ENCODE measurements around the gene ZBTB20.

DNA sequence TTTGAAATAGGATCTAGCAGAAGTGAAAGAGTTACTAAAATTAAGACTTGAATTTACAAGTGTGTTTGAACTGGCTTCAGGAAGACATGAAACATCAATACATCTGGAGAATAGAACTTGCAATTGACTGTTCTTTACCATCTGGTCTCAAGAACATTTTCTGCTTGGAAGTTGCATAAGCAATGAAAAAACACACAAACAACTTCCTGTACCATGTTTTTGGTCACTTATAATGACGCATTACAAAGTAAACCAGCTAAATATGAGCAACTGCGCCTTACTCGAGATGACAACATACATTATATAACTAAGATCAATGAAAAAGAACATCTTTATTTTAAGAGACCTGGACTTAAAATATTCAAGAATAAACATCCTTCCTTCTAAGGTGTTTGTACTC, 740.8 kb downstream of the ZBTB20 start:
- TF ChIP-seq CTCF (conservative IDR thresholded peaks at IDR 0.05; ENCODE audit: low read depth, low read length) (no peak), POLR2A (IDR thresholded peaks at IDR 0.05; ENCODE audit: low read depth, low read length) (no peak), RCOR1 (IDR thresholded peaks at IDR 0.05; ENCODE audit: insufficient replicate concordance, low read length) (no peak), SMC3 (IDR thresholded peaks at IDR 0.05; ENCODE audit: low read depth, low read length) (no peak), MAFK (IDR thresholded peaks at IDR 0.05; ENCODE audit: low read depth, low read length) (no peak), RFX5 (IDR thresholded peaks at IDR 0.05; ENCODE audit: low read depth, low read length) (no peak), MAZ (IDR thresholded peaks at IDR 0.05; ENCODE audit: borderline replicate concordance, low read depth, low read length) (no peak), CHD1 (IDR thresholded peaks at IDR 0.05; ENCODE audit: low read depth, low read length) (no peak), FOS (IDR thresholded peaks at IDR 0.05; ENCODE audit: low read depth, low read length) (no peak), MXI1 (IDR thresholded peaks at IDR 0.05; ENCODE audit: borderline replicate concordance, low read depth, low read length) (no peak), RAD21 (IDR thresholded peaks at IDR 0.05; ENCODE audit: low read length) (no peak), USF2 (IDR thresholded peaks at IDR 0.05; ENCODE audit: low read depth, low read length) (no peak), CEBPB (IDR thresholded peaks at IDR 0.05; ENCODE audit: low read depth, low read length) (no peak)

Data from IMR-90 (cell line).